ENCODE data around the gene CBLC.
"Not testable (repeated sequence)": the region's sequence is repeated elsewhere in the genome, so short reads cannot be mapped to it uniquely, and the experiment has no call there.

CBLC gene

DNA sequence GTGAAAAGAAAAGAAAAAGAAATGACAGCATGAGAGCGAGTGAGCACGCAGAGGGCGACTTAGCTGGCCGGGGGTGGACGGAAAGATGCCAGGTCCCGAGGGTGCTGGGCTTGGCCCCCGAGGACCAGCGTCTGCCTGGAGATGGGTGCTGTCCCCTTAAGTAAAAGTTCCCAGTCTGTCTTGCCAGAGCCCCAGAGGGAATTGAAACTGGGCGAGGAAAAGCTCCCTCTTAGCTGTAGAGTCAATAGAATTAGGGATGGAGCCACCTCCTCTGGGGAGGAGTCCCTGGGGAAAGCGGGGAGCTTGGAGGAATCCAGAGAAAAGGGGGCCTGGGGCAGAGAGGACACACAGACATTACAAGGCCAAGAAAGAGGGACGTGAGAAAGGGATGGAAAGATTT, 44.5 kb downstream of the CBLC start:
- Histone ChIP-seq H3K4me3 (ENCODE audit: low read length) (no peak overlapping the region), H2AFZ (ENCODE audit: low read length) (no peak overlapping the region), H3K27ac (ENCODE audit: low read length) (no peak overlapping the region), H3F3A (ENCODE audit: insufficient read depth, low read length) (no peaks in the 10 kb centered on the region), H4K20me1 (ENCODE audit: insufficient read depth, low read length) (no peaks in the 10 kb centered on the region), H3K4me1 (ENCODE audit: low read length) (no peaks in the 10 kb centered on the region), H3K27me3 (replicated peaks; ENCODE audit: insufficient read depth, low read length) (peaks cover 96% of the 10 kb centered on the region), H3K9me3 (replicated peaks; ENCODE audit: insufficient read depth, low read length) (no peaks in the 10 kb centered on the region), H3K9me2 (replicated peaks; ENCODE audit: insufficient read depth, low read length) (no peaks in the 10 kb centered on the region), H3K79me2 (ENCODE audit: low read length) (no peaks in the 10 kb centered on the region), H3K36me3 (replicated peaks; ENCODE audit: insufficient read depth, low read length) (no peaks in the 10 kb centered on the region), H3K9ac (ENCODE audit: low read length) (no peak overlapping the region), H3K4me2 (ENCODE audit: low read depth, low read length) (no peak overlapping the region)
- no peak for TF ChIP-seq EZH2 (optimal IDR thresholded peaks at IDR 0.05; ENCODE audit: low read depth, low read length)
- TF ChIP-seq EZH2phosphoT487 (IDR thresholded peaks at IDR 0.05; ENCODE audit: low read length) = no peak
- TF ChIP-seq, protein P1, sequence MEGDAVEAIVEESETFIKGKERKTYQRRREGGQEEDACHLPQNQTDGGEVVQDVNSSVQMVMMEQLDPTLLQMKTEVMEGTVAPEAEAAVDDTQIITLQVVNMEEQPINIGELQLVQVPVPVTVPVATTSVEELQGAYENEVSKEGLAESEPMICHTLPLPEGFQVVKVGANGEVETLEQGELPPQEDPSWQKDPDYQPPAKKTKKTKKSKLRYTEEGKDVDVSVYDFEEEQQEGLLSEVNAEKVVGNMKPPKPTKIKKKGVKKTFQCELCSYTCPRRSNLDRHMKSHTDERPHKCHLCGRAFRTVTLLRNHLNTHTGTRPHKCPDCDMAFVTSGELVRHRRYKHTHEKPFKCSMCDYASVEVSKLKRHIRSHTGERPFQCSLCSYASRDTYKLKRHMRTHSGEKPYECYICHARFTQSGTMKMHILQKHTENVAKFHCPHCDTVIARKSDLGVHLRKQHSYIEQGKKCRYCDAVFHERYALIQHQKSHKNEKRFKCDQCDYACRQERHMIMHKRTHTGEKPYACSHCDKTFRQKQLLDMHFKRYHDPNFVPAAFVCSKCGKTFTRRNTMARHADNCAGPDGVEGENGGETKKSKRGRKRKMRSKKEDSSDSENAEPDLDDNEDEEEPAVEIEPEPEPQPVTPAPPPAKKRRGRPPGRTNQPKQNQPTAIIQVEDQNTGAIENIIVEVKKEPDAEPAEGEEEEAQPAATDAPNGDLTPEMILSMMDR (IDR thresholded peaks at IDR 0.05; ENCODE audit: low read length) = no peak
- DNase-seq = no peak

DNA sequence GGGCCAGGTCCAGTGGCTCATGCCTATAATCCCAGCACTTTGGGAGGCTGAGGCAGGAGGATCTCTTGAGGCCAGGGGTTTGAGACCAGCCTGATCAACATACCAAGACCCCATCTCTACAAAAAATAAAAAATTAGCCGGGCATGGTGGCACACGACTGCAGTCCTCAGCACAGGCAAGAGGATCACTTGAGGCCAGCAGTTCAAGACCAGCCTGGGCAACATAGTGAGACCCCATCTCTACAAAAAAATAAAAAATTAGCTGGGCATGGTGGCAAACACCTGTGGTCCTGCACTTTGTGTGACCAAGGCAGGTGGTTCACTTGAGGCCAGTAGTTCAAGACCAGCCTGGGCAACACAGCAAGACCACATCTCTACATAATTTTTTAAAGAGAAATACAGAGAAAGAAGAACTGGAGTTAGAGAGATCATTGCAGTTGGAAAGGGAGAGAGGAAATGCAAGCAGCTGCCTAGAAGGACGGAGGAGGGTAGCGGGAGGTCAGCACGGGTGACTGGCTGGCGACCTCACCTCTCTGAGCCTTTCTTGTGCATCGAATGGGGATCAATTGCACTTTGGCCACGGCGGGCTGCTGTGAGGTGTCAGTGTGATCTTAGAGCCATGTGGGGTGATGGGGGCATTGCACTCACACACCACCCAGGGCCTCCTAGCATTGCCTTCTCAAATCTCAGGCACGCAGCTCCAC, 45.1 kb downstream of the CBLC start:
- H2AFZ ChIP-seq (ENCODE audit: low read length) = no peak overlapping the region
- H3K27ac ChIP-seq (ENCODE audit: low read length) = no peak overlapping the region
- no peak overlapping the region for H3K9ac ChIP-seq (ENCODE audit: low read length)
- H3K4me3 ChIP-seq (ENCODE audit: low read length) = no peak overlapping the region
- no peaks in the 10 kb centered on the region for H3K36me3 ChIP-seq (replicated peaks; ENCODE audit: insufficient read depth, low read length)
- peaks cover 94% of the 10 kb centered on the region for H3K27me3 ChIP-seq (replicated peaks; ENCODE audit: insufficient read depth, low read length)
- DNase-seq = no peak
- H3F3A ChIP-seq (ENCODE audit: insufficient read depth, low read length) = no peaks in the 10 kb centered on the region
- no peaks in the 10 kb centered on the region for H4K20me1 ChIP-seq (ENCODE audit: insufficient read depth, low read length)
- H3K79me2 ChIP-seq (ENCODE audit: low read length) = no peaks in the 10 kb centered on the region
- no peaks in the 10 kb centered on the region for H3K9me2 ChIP-seq (replicated peaks; ENCODE audit: insufficient read depth, low read length)
- H3K9me3 ChIP-seq (replicated peaks; ENCODE audit: insufficient read depth, low read length) = no peaks in the 10 kb centered on the region
- no peak overlapping the region for H3K4me2 ChIP-seq (ENCODE audit: low read depth, low read length)
- no peaks in the 10 kb centered on the region for H3K4me1 ChIP-seq (ENCODE audit: low read length)
- TF ChIP-seq EZH2phosphoT487 (IDR thresholded peaks at IDR 0.05; ENCODE audit: low read length) (no peak), EZH2 (optimal IDR thresholded peaks at IDR 0.05; ENCODE audit: low read depth, low read length) (no peak)
- TF ChIP-seq, protein P1 (IDR thresholded peaks at IDR 0.05; ENCODE audit: low read length) = no peak

DNA sequence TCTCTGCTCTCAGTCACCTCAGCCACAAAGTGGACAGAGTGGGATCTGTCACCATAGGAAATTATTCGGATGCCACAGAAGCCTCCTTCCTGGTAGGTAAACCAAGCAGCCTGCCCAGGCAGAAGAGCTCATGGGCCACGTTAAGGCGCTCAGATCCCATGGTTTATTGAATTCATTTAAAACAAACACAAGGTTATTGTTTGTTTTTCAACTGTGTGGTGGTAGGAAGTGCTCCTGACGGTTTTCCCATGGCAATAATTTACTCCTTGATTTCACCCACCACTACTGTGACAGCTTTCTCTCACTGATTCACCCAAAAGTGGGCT, 45.6 kb downstream of the CBLC start:
- Histone ChIP-seq H3K79me2 (ENCODE audit: low read length) (no peaks in the 10 kb centered on the region), H3K4me1 (ENCODE audit: low read length) (no peaks in the 10 kb centered on the region), H3K9ac (ENCODE audit: low read length) (no peak overlapping the region), H3K9me2 (replicated peaks; ENCODE audit: insufficient read depth, low read length) (no peaks in the 10 kb centered on the region), H3K4me3 (ENCODE audit: low read length) (no peak overlapping the region), H3K36me3 (replicated peaks; ENCODE audit: insufficient read depth, low read length) (no peaks in the 10 kb centered on the region), H3K27me3 (replicated peaks; ENCODE audit: insufficient read depth, low read length) (peaks cover 89% of the 10 kb centered on the region), H2AFZ (ENCODE audit: low read length) (no peak overlapping the region), H3F3A (ENCODE audit: insufficient read depth, low read length) (no peaks in the 10 kb centered on the region), H3K27ac (ENCODE audit: low read length) (no peak overlapping the region), H4K20me1 (ENCODE audit: insufficient read depth, low read length) (no peaks in the 10 kb centered on the region), H3K9me3 (replicated peaks; ENCODE audit: insufficient read depth, low read length) (no peaks in the 10 kb centered on the region), H3K4me2 (ENCODE audit: low read depth, low read length) (no peak overlapping the region)
- no peak for DNase-seq
- no peak for TF ChIP-seq EZH2phosphoT487 (IDR thresholded peaks at IDR 0.05; ENCODE audit: low read length)

DNA sequence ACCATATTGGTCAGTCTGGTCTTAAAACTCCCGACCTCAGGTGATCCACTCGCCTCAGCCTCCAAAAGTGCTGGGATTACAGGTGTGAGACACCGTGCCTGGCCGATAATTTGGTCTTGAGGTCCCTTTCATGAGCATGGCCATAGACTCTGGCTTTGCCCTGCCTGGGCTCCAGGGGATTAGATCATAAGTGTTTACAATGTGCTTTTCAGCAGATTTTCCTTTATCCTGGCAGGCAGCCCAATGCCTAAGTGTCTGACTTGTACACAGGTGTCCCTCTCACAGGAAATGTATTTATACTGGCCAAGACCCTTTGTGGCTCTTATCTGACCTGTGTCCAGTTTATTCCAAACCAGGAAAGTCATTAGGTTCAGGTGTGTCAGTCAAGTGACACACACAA, 47.1 kb downstream of the CBLC start:
- H3F3A ChIP-seq (ENCODE audit: insufficient read depth, low read length) = no peaks in the 10 kb centered on the region
- no peak overlapping the region for H3K4me2 ChIP-seq (ENCODE audit: low read depth, low read length)
- H3K27ac ChIP-seq (ENCODE audit: low read length) = no peak overlapping the region
- H3K9me3 ChIP-seq (replicated peaks; ENCODE audit: insufficient read depth, low read length) = no peaks in the 10 kb centered on the region
- no peaks in the 10 kb centered on the region for H3K79me2 ChIP-seq (ENCODE audit: low read length)
- no peaks in the 10 kb centered on the region for H3K4me1 ChIP-seq (ENCODE audit: low read length)
- no peak overlapping the region for H3K9ac ChIP-seq (ENCODE audit: low read length)
- H4K20me1 ChIP-seq (ENCODE audit: insufficient read depth, low read length) = no peaks in the 10 kb centered on the region
- H3K27me3 ChIP-seq (replicated peaks; ENCODE audit: insufficient read depth, low read length) = peaks cover 87% of the 10 kb centered on the region
- H2AFZ ChIP-seq (ENCODE audit: low read length) = no peak overlapping the region
- no peak for DNase-seq
- H3K9me2 ChIP-seq (replicated peaks; ENCODE audit: insufficient read depth, low read length) = no peaks in the 10 kb centered on the region
- no peaks in the 10 kb centered on the region for H3K36me3 ChIP-seq (replicated peaks; ENCODE audit: insufficient read depth, low read length)
- no peak overlapping the region for H3K4me3 ChIP-seq (ENCODE audit: low read length)
- no peak for TF ChIP-seq EZH2phosphoT487 (IDR thresholded peaks at IDR 0.05; ENCODE audit: low read length)
- no peak for TF ChIP-seq EZH2 (optimal IDR thresholded peaks at IDR 0.05; ENCODE audit: low read depth, low read length)
- TF ChIP-seq, protein P1 (IDR thresholded peaks at IDR 0.05; ENCODE audit: low read length) = no peak

DNA sequence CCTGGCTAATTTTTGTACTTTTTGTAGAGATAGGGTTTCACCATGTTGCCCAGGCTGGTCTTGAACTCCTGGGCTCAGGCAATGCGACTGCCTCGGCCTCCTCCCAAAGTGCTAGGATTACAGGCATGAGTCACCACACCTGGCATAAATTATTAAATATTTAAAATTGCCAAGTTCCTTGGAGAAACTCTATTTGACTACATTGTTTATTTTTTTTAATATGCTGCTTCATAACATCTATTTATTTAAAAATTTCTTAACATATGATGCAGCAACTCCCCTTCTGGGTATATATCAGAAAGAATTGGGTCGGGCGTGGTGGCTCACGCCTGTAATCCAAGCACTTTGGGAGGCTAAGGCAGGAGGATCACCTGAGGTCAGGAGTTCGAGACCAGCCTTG, 55.2 kb downstream of the CBLC start:
- H3K36me3 ChIP-seq (replicated peaks; ENCODE audit: insufficient read depth, low read length); H3K4me3 ChIP-seq (ENCODE audit: low read length); H3K9me3 ChIP-seq (replicated peaks; ENCODE audit: insufficient read depth, low read length); H3K4me2 ChIP-seq (ENCODE audit: low read depth, low read length); H2AFZ ChIP-seq (ENCODE audit: low read length); H3K27ac ChIP-seq (ENCODE audit: low read length); H4K20me1 ChIP-seq (ENCODE audit: insufficient read depth, low read length); H3K9ac ChIP-seq (ENCODE audit: low read length); H3K9me2 ChIP-seq (replicated peaks; ENCODE audit: insufficient read depth, low read length); DNase-seq; H3F3A ChIP-seq (ENCODE audit: insufficient read depth, low read length); H3K4me1 ChIP-seq (ENCODE audit: low read length); H3K79me2 ChIP-seq (ENCODE audit: low read length): not testable (repeated sequence)
- peaks cover 82% of the 10 kb centered on the region for H3K27me3 ChIP-seq (replicated peaks; ENCODE audit: insufficient read depth, low read length)

Data from MM.1S (cell line).